HCT116 (cell line): ENCODE results near the gene CRYBG3. TPM values are rescaled to one million over a fixed set of nuclear protein-coding genes. Genes with fewer than 3 reads are reported as not detected.

Experiments used
- ATAC-seq: fragments of 200-7000 bp; cut with Tn5 transposase; 2 replicates; pipeline ENCODE4 v1.9.1; 2020; ENCODE audit warnings: mild to moderate bottlenecking, moderate library complexity
- BruUV-seq: library from RNA; stranded (reverse); fragments of 400-500 nt; replicated peaks from 2 replicates; lab custom pipeline; 2021; lab: Mats Ljungman, UMichigan
- CTCF ChIA-PET: fragments of 300-600 bp; sonication (Branson Sonifier 250); formaldehyde crosslinking; loops from one replicate; lab custom pipeline; 2021; ENCODE audit warnings: antibody characterized with exemption; lab: Charles Lee
- POLR2A ChIA-PET: fragments of 300-600, 350-600 bp; sonication (Branson Sonifier 250); formaldehyde crosslinking; loops from one replicate; lab custom pipeline; 2021; ENCODE audit warnings: antibody characterized with exemption; lab: Charles Lee
- RAD21 ChIA-PET, 2 experiments: fragments of 300-600 bp; sonication (Branson Sonifier 250); formaldehyde crosslinking; loops; one replicate each; lab custom pipeline; 2023; ENCODE audit warnings: low total read pairs in 2 of 2; ENCODE audit not compliant: uncharacterized antibody in 2 of 2, unreplicated experiment in 2 of 2, low non-redundant PET in 1 of 2; lab: Charles Lee
- DNase-seq: peaks from one replicate; pipeline ENCODE4 v3.0.0-alpha.2; 2010; ENCODE audit warnings: low read depth, low spot score
- H2AFZ ChIP-seq: fragments of 200-600 bp; shearing (Covaris generic), sonication (generic); 2 replicates; pipeline ENCODE4 v1.6.1; 2017; ENCODE audit warnings: low read depth, mixed run types, mixed read lengths, antibody characterized with exemption, low read length; ENCODE audit not compliant: poor library complexity, severe bottlenecking
- H3K27ac ChIP-seq: 2 replicates; pipeline ENCODE4 v1.5.1; 2012; ENCODE audit warnings: low read depth, low read length
- H3K27me3 ChIP-seq: fragments of 200-600 bp; sonication (generic); 2 replicates; pipeline ENCODE4 v1.6.1; 2016; ENCODE audit warnings: mixed run types, low read length, mixed read lengths; ENCODE audit not compliant: insufficient read depth
- H3K36me3 ChIP-seq, 2 experiments: fragments of 200-500 bp in 1 of 2; fragments of 200-600 bp in 1 of 2; sonication (Bioruptor generic) in 1 of 2; sonication (generic) in 1 of 2; 2 replicates each; pipeline versions ENCODE4 v1.5.1 to v1.6.1; 2014 to 2016; ENCODE audit warnings: low read length in 2 of 2, inconsistent platforms in 1 of 2, mixed read lengths in 1 of 2, mixed run types in 1 of 2; ENCODE audit not compliant: insufficient read depth in 2 of 2, control insufficient read depth in 1 of 2
- H3K4me1 ChIP-seq, 2 experiments: fragments of 200-600 bp in 1 of 2; sonication (generic) in 1 of 2; 2 replicates each; pipeline versions ENCODE4 v1.5.1 to v1.6.1; 2012 to 2017; ENCODE audit warnings: low read length in 2 of 2, inconsistent platforms in 1 of 2, mild to moderate bottlenecking in 1 of 2, mixed read lengths in 1 of 2, mixed run types in 1 of 2, moderate library complexity in 1 of 2; ENCODE audit not compliant: insufficient read depth in 2 of 2, control insufficient read depth in 1 of 2
- H3K4me2 ChIP-seq: fragments of 200-600 bp; sonication (generic); 2 replicates; pipeline ENCODE4 v1.6.1; 2017; ENCODE audit warnings: mixed run types, low read length, mixed read lengths
- H3K4me3 ChIP-seq, 2 experiments: fragments of 200-600 bp in 1 of 2; sonication (generic) in 1 of 2; replicated peaks in 1 of 2; 2 replicates each; pipeline ENCODE4 v1.5.1; 2011 to 2016; ENCODE audit warnings: low read length in 2 of 2, control low read depth in 1 of 2, low read depth in 1 of 2, mild to moderate bottlenecking in 1 of 2, mixed read lengths in 1 of 2, mixed run types in 1 of 2
- H3K79me2 ChIP-seq: fragments of 200-600 bp; sonication (generic); 2 replicates; pipeline ENCODE4 v1.6.1; 2017; ENCODE audit warnings: mild to moderate bottlenecking, mixed run types, low read length, moderate library complexity, mixed read lengths; ENCODE audit not compliant: insufficient read depth
- H3K9ac ChIP-seq: fragments of 200-600 bp; sonication (generic); 2 replicates; pipeline ENCODE4 v1.6.1; 2016; ENCODE audit warnings: low read length, mixed read lengths
- H3K9me2 ChIP-seq: fragments of 200-600 bp; sonication (generic), shearing (Covaris generic); 2 replicates; pipeline ENCODE4 v1.6.1; 2017; ENCODE audit warnings: mixed run types, mild to moderate bottlenecking, moderate library complexity; ENCODE audit not compliant: insufficient read depth
- H3K9me3 ChIP-seq, 2 experiments: fragments of 200-500 bp in 1 of 2; fragments of 200-600 bp in 1 of 2; sonication (Bioruptor generic) in 1 of 2; sonication (generic) in 1 of 2; 2 replicates each; pipeline ENCODE4 v1.6.1; 2014 to 2017; ENCODE audit warnings: low read length in 2 of 2, mixed read lengths in 2 of 2, inconsistent platforms in 1 of 2, low read depth in 1 of 2, mild to moderate bottlenecking in 1 of 2, mixed run types in 1 of 2, moderate library complexity in 1 of 2; ENCODE audit not compliant: control insufficient read depth in 1 of 2, insufficient read depth in 1 of 2
- H4K20me1 ChIP-seq: fragments of 200-600 bp; sonication (generic), shearing (Covaris generic); 2 replicates; pipeline ENCODE4 v1.6.1; 2017; ENCODE audit warnings: mixed run types, mild to moderate bottlenecking, moderate library complexity; ENCODE audit not compliant: insufficient read depth
- ATF3 ChIP-seq: IDR thresholded peaks from 2 replicates; pipeline ENCODE4 v1.6.1; 2012
- CBX3 ChIP-seq: IDR thresholded peaks from 2 replicates; pipeline ENCODE4 v1.6.1; 2012; ENCODE audit warnings: low read depth
- CEBPB ChIP-seq: IDR thresholded peaks from 2 replicates; pipeline ENCODE4 v1.6.1; 2012; ENCODE audit warnings: low read depth
- CTCF ChIP-seq, 3 experiments: fragments of 200-600 bp in 1 of 3; sonication (generic) in 1 of 3; IDR thresholded peaks in 2 of 3; conservative IDR thresholded peaks in 1 of 3; 2 replicates each; pipeline ENCODE4 v1.5.1; 2012 to 2017; ENCODE audit warnings: low read depth in 2 of 3, low read length in 2 of 3, antibody characterized with exemption in 1 of 3, borderline replicate concordance in 1 of 3, control low read depth in 1 of 3, mild to moderate bottlenecking in 1 of 3, mixed read lengths in 1 of 3, mixed run types in 1 of 3, moderate library complexity in 1 of 3; ENCODE audit not compliant: insufficient read depth in 1 of 3
- ELF1 ChIP-seq: IDR thresholded peaks from 2 replicates; pipeline ENCODE4 v1.6.1; 2012; ENCODE audit warnings: low read depth, borderline replicate concordance
- EZH2 ChIP-seq: fragments of 200-600 bp; sonication (generic); IDR thresholded peaks from 2 replicates; pipeline ENCODE4 v1.6.1; 2017; ENCODE audit warnings: antibody characterized with exemption, mixed run types
- EZH2phosphoT487 ChIP-seq: fragments of 200-600 bp; IDR thresholded peaks from 2 replicates; pipeline ENCODE4 v1.6.1; 2018; ENCODE audit warnings: antibody characterized with exemption, borderline replicate concordance
- FOSL1 ChIP-seq: IDR thresholded peaks from 2 replicates; pipeline ENCODE4 v1.6.1; 2012; ENCODE audit warnings: low read depth
- JUND ChIP-seq: IDR thresholded peaks from 2 replicates; pipeline ENCODE4 v1.6.1; 2012
- MAX ChIP-seq: IDR thresholded peaks from 2 replicates; pipeline ENCODE4 v1.6.1; 2012
- POLR2AphosphoS5 ChIP-seq: IDR thresholded peaks from 2 replicates; pipeline ENCODE4 v1.6.1; 2011; ENCODE audit warnings: mild to moderate bottlenecking, low read depth, low read length, moderate library complexity
- RAD21 ChIP-seq: IDR thresholded peaks from 2 replicates; pipeline ENCODE4 v1.6.1; 2012; ENCODE audit warnings: low read depth, mild to moderate bottlenecking
- SIN3A ChIP-seq: IDR thresholded peaks from 2 replicates; pipeline ENCODE4 v1.6.1; 2012; ENCODE audit warnings: low read depth
- SP1 ChIP-seq: IDR thresholded peaks from 2 replicates; pipeline ENCODE4 v1.6.1; 2012; ENCODE audit warnings: low read depth
- SRF ChIP-seq: IDR thresholded peaks from 2 replicates; pipeline ENCODE4 v1.6.1; 2012; ENCODE audit warnings: low read depth
- TCF7L2 ChIP-seq: IDR thresholded peaks from 2 replicates; pipeline ENCODE4 v1.7.0; 2011; ENCODE audit warnings: borderline replicate concordance, inconsistent platforms; ENCODE audit not compliant: insufficient read depth, insufficient read length; ENCODE audit errors: extremely low read depth
- ZBTB33 ChIP-seq: IDR thresholded peaks from 2 replicates; pipeline ENCODE4 v1.6.1; 2011; ENCODE audit warnings: mild to moderate bottlenecking, low read length, moderate library complexity; ENCODE audit not compliant: insufficient replicate concordance; ENCODE audit errors: extremely low read depth
- intact Hi-C: fragments of 100-400 bp; cut with micrococcal nuclease; formaldehyde crosslinking; loops from 2 replicates; pipeline ENCODE4 v1.10.0; 2022
- total RNA-seq: library from RNA; stranded (reverse); gene quantifications from one replicate; pipeline ENCODE4 v1.2.1, GENCODE V29; 2021; ENCODE audit not compliant: unreplicated experiment

CRYBG3 gene
- total RNA-seq, 1 experiment from 2014 or later: 7.5 TPM

- POLR2A ChIA-PET: no interaction called here
These were observed 42.0 kb downstream of the CRYBG3 start for GRCh38 chr3:97863775-97864174.

GRCh38 chr3:97871186-97871585, 49.4 kb downstream of the CRYBG3 start:
- no peaks in the 10 kb centered on the region for H3K9me2 ChIP-seq
- no peak for ATAC-seq
- CTCF ChIA-PET: no interaction called here
- no peak for DNase-seq
- H3K9ac ChIP-seq: no peak overlapping the region
- no peaks in the 10 kb centered on the region for H3K9me3 ChIP-seq
- no peak overlapping the region for H2AFZ ChIP-seq
- H3K4me1 ChIP-seq: no peaks in the 10 kb centered on the region
- RAD21 ChIA-PET: no interaction called here
- H3K27ac ChIP-seq: no peak overlapping the region
- peaks cover 3% of the 10 kb centered on the region in 2 experiments; a peak in 1 of 4 replicates for H3K36me3 ChIP-seq
- BruUV-seq: no TSS peak
- POLR2A ChIA-PET: no interaction called here
- H3K4me2 ChIP-seq: no peak overlapping the region
- no peaks in the 10 kb centered on the region for H4K20me1 ChIP-seq
- intact Hi-C loops: no loop called here
- H3K79me2 ChIP-seq: no peaks in the 10 kb centered on the region
- no peak overlapping the region for H3K4me3 ChIP-seq
- H3K27me3 ChIP-seq: no peaks in the 10 kb centered on the region
- TF ChIP-seq RAD21: no peak
- no peak for TF ChIP-seq FOSL1
- TF ChIP-seq EZH2: no peak
- TF ChIP-seq ELF1: no peak
- no peak for TF ChIP-seq POLR2AphosphoS5
- no peak for TF ChIP-seq JUND
- no peak for TF ChIP-seq ZBTB33
- no peak for TF ChIP-seq CEBPB
- TF ChIP-seq ATF3: no peak
- TF ChIP-seq CTCF (IDR thresholded peaks at IDR 0.05 in 2 of 3, conservative IDR thresholded peaks at IDR 0.05 in 1 of 3; ENCODE audit: borderline replicate concordance in 1 of 3, insufficient read depth in 1 of 3, low read depth in 2 of 3, low read length in 2 of 3): no peak
- TF ChIP-seq SIN3A: no peak
- TF ChIP-seq EZH2phosphoT487: no peak
- no peak for TF ChIP-seq CBX3

More at GRCh38 chr3:97863775-97864174, 42.0 kb downstream of the CRYBG3 start:
- Histone ChIP-seq H3K4me2 (no peak overlapping the region), H3K36me3 (no peaks in the 10 kb centered on the region), H4K20me1 (no peaks in the 10 kb centered on the region), H3K9ac (no peak overlapping the region), H3K4me3 (no peak overlapping the region), H3K27me3 (no peaks in the 10 kb centered on the region)
- ATAC-seq (no peak), DNase-seq (no peak)
- CTCF ChIA-PET: no interaction called here
- intact Hi-C loops: no loop called here
- no peak for TF ChIP-seq TCF7L2
- no peak for TF ChIP-seq ATF3
- TF ChIP-seq POLR2AphosphoS5: no peak
- no peak for TF ChIP-seq SRF
- no peak for TF ChIP-seq SP1
- no peak for TF ChIP-seq CEBPB
- no peak for TF ChIP-seq EZH2
- TF ChIP-seq MAX: no peak
- TF ChIP-seq, all 23 proteins: peak for 0
- Histone ChIP-seq H3K4me1 (no peaks in the 10 kb centered on the region), H3K9me3 (no peaks in the 10 kb centered on the region), H3K9me2 (no peaks in the 10 kb centered on the region), H3K27ac (no peak overlapping the region), H3K79me2 (no peaks in the 10 kb centered on the region), H2AFZ (no peak overlapping the region)
- BruUV-seq: no TSS peak
- RAD21 ChIA-PET: no interaction called here
